Activated naive CD8-positive, alpha-beta T cell treated with anti-CD3 and anti-CD28 coated beads for 36 hours (primary cell): Measurements from ENCODE around the gene TRIM50. TPM values are rescaled to one million over a fixed set of nuclear protein-coding genes. Genes with fewer than 3 reads are reported as not detected.
"Not testable (repeated sequence)": the region's sequence is repeated elsewhere in the genome, so short reads cannot be mapped to it uniquely, and the experiment has no call there.

Experiments
- DNase-seq: peaks from one replicate; pipeline ENCODE4 v3.0.0; 2021
- H3K27ac Mint-ChIP-seq: one replicate; pipeline ENCODE4 v1.8.0; 2022; ENCODE audit warnings: mild to moderate bottlenecking, moderate library complexity, mixed read lengths
- H3K27me3 Mint-ChIP-seq: one replicate; pipeline ENCODE4 v1.8.0; 2022; ENCODE audit warnings: mild to moderate bottlenecking, mixed read lengths
- H3K36me3 Mint-ChIP-seq: one replicate; pipeline ENCODE4 v1.8.0; 2021; ENCODE audit warnings: mild to moderate bottlenecking, mixed read lengths
- H3K4me1 Mint-ChIP-seq: one replicate; pipeline ENCODE4 v1.8.0; 2021; ENCODE audit warnings: mixed read lengths
- H3K4me3 Mint-ChIP-seq: one replicate; pipeline ENCODE4 v1.8.0; 2022; ENCODE audit warnings: mild to moderate bottlenecking, moderate library complexity, mixed read lengths
- H3K9me3 Mint-ChIP-seq: one replicate; pipeline ENCODE4 v1.8.0; 2022; ENCODE audit warnings: mixed read lengths
- total RNA-seq, 2 experiments: library from RNA; stranded (reverse); gene quantifications; one replicate each; pipeline ENCODE4 v1.2.3, GENCODE V29; 2021

The TRIM50 gene
- total RNA-seq, 2 experiments from 2014 or later = not detected

- no peaks in the 10 kb centered on the region for H3K9me3 Mint-ChIP-seq
- H3K36me3 Mint-ChIP-seq = no peaks in the 10 kb centered on the region
- no peaks in the 10 kb centered on the region for H3K4me1 Mint-ChIP-seq
- H3K27me3 Mint-ChIP-seq = no peaks in the 10 kb centered on the region
- no peak for DNase-seq
- no peak overlapping the region for H3K27ac Mint-ChIP-seq
- H3K4me3 Mint-ChIP-seq = no peak overlapping the region
Observed at GRCh38 chr7:73332447-73332846, 4.6 kb upstream of the TRIM50 start.

- H3K27ac Mint-ChIP-seq = no peak overlapping the region
- no peaks in the 10 kb centered on the region for H3K4me1 Mint-ChIP-seq
- H3K27me3 Mint-ChIP-seq = no peaks in the 10 kb centered on the region
- no peaks in the 10 kb centered on the region for H3K9me3 Mint-ChIP-seq
- H3K36me3 Mint-ChIP-seq = no peaks in the 10 kb centered on the region
- DNase-seq = no peak
- no peak overlapping the region for H3K4me3 Mint-ChIP-seq
Observed at GRCh38 chr7:73330772-73331171, 2.9 kb upstream of the TRIM50 start.

GRCh38 chr7:73329861-73330581 lies 2.1 kb upstream of the TRIM50 start:
- DNase-seq = no peak
- H3K9me3 Mint-ChIP-seq = no peaks in the 10 kb centered on the region
- no peak overlapping the region for H3K4me3 Mint-ChIP-seq
- no peaks in the 10 kb centered on the region for H3K36me3 Mint-ChIP-seq
- no peaks in the 10 kb centered on the region for H3K4me1 Mint-ChIP-seq
- no peaks in the 10 kb centered on the region for H3K27me3 Mint-ChIP-seq
- H3K27ac Mint-ChIP-seq = no peak overlapping the region

- no peaks in the 10 kb centered on the region for H3K36me3 Mint-ChIP-seq
- H3K9me3 Mint-ChIP-seq = no peaks in the 10 kb centered on the region
- H3K27ac Mint-ChIP-seq = no peak overlapping the region
- H3K4me1 Mint-ChIP-seq = peaks cover 6% of the 10 kb centered on the region
- H3K4me3 Mint-ChIP-seq = no peak overlapping the region
- no peaks in the 10 kb centered on the region for H3K27me3 Mint-ChIP-seq
- DNase-seq = no peak
Observed at GRCh38 chr7:73328696-73329095, 814 bp upstream of the TRIM50 start.

- H3K27me3 Mint-ChIP-seq, H3K4me3 Mint-ChIP-seq, H3K9me3 Mint-ChIP-seq, H3K27ac Mint-ChIP-seq, H3K36me3 Mint-ChIP-seq, H3K4me1 Mint-ChIP-seq, DNase-seq: not testable (repeated sequence)
Observed at GRCh38 chr7:73327449-73327848, 433 bp downstream of the TRIM50 start.

- H3K27me3 Mint-ChIP-seq, H3K4me3 Mint-ChIP-seq, DNase-seq, H3K36me3 Mint-ChIP-seq, H3K27ac Mint-ChIP-seq, H3K4me1 Mint-ChIP-seq, H3K9me3 Mint-ChIP-seq: not testable (repeated sequence)
Observed at GRCh38 chr7:73325424-73325823, 2.5 kb downstream of the TRIM50 start.

- H3K27me3 Mint-ChIP-seq, H3K9me3 Mint-ChIP-seq, H3K4me1 Mint-ChIP-seq, H3K36me3 Mint-ChIP-seq: not testable (repeated sequence)
- DNase-seq = peak; percentile 57
- Mint-ChIP-seq H3K27ac (peak overlapping the region; percentile 51), H3K4me3 (peak overlapping the region; percentile 61)
Observed at GRCh38 chr7:73324081-73324845, 3.6 kb downstream of the TRIM50 start.

GRCh38 chr7:73323434-73324080 lies 4.3 kb downstream of the TRIM50 start:
- peak overlapping the region; percentile 61 for H3K4me3 Mint-ChIP-seq
- H3K36me3 Mint-ChIP-seq, H3K9me3 Mint-ChIP-seq, H3K27me3 Mint-ChIP-seq, DNase-seq, H3K4me1 Mint-ChIP-seq: not testable (repeated sequence)
- H3K27ac Mint-ChIP-seq = peak overlapping the region; percentile 51

- H3K36me3 Mint-ChIP-seq, H3K27me3 Mint-ChIP-seq, H3K9me3 Mint-ChIP-seq, DNase-seq, H3K27ac Mint-ChIP-seq, H3K4me3 Mint-ChIP-seq, H3K4me1 Mint-ChIP-seq: not testable (repeated sequence)
Observed at GRCh38 chr7:73320009-73320408, 7.9 kb downstream of the TRIM50 start.

GRCh38 chr7:73319541-73319940 lies 8.3 kb downstream of the TRIM50 start:
- H3K4me3 Mint-ChIP-seq, DNase-seq, H3K4me1 Mint-ChIP-seq, H3K27me3 Mint-ChIP-seq, H3K36me3 Mint-ChIP-seq, H3K9me3 Mint-ChIP-seq, H3K27ac Mint-ChIP-seq: not testable (repeated sequence)

- not testable (repeated sequence) for H3K4me1 Mint-ChIP-seq, H3K27me3 Mint-ChIP-seq, H3K36me3 Mint-ChIP-seq, H3K9me3 Mint-ChIP-seq, DNase-seq, H3K4me3 Mint-ChIP-seq, H3K27ac Mint-ChIP-seq
Observed at GRCh38 chr7:73318656-73319204, 9.2 kb downstream of the TRIM50 start.

- Mint-ChIP-seq H3K27me3 (no peaks in the 10 kb centered on the region), H3K4me3 (no peak overlapping the region), H3K9me3 (no peaks in the 10 kb centered on the region)
Observed at GRCh38 chr7:73316521-73316920, 11.4 kb downstream of the TRIM50 start.

GRCh38 chr7:73314271-73314670 lies 13.6 kb downstream of the TRIM50 start:
- peaks cover under 1% of the 10 kb centered on the region for H3K36me3 Mint-ChIP-seq
- no peak overlapping the region for H3K4me3 Mint-ChIP-seq
- no peak for DNase-seq
- H3K9me3 Mint-ChIP-seq = no peaks in the 10 kb centered on the region
- H3K27me3 Mint-ChIP-seq = no peaks in the 10 kb centered on the region
- peaks cover 3% of the 10 kb centered on the region for H3K4me1 Mint-ChIP-seq
- H3K27ac Mint-ChIP-seq = no peak overlapping the region

More at GRCh38 chr7:73316521-73316920, 11.4 kb downstream of the TRIM50 start:
- Mint-ChIP-seq H3K36me3 (no peaks in the 10 kb centered on the region), H3K27ac (no peak overlapping the region), H3K4me1 (no peaks in the 10 kb centered on the region)
- DNase-seq = no peak

GRCh38 chr7:73313521-73313906 lies 14.4 kb downstream of the TRIM50 start:
- Mint-ChIP-seq H3K27ac (no peak overlapping the region), H3K36me3 (peaks cover 3% of the 10 kb centered on the region), H3K4me1 (peaks cover 5% of the 10 kb centered on the region), H3K4me3 (no peak overlapping the region), H3K27me3 (no peaks in the 10 kb centered on the region), H3K9me3 (peaks cover 1% of the 10 kb centered on the region)
- no peak for DNase-seq

- Mint-ChIP-seq H3K4me1 (peaks cover 5% of the 10 kb centered on the region), H3K36me3 (peaks cover 7% of the 10 kb centered on the region), H3K4me3 (no peak overlapping the region), H3K27ac (no peak overlapping the region), H3K27me3 (no peaks in the 10 kb centered on the region), H3K9me3 (peaks cover 1% of the 10 kb centered on the region)
- no peak for DNase-seq
Observed at GRCh38 chr7:73312831-73313520, 14.9 kb downstream of the TRIM50 start.
